IMR-90 (cell line): ENCODE results near the gene TESK2. TPM values are rescaled to one million over a fixed set of nuclear protein-coding genes. Genes with fewer than 3 reads are reported as not detected.

Source experiments
- ATAC-seq: fragments of 200-7000 bp; cut with Tn5 transposase; 2 replicates; pipeline ENCODE4 v1.9.1; 2020; ENCODE audit warnings: low read depth, mild to moderate bottlenecking, moderate library complexity
- BruUV-seq: library from RNA; stranded (reverse); fragments of 400-500 nt; replicated peaks from 2 replicates; lab custom pipeline; 2021; lab: Mats Ljungman, UMichigan
- CTCF ChIA-PET: fragments of 300-600 bp; formaldehyde crosslinking; extraction: SDS; loops from one replicate; lab custom pipeline; 2021; ENCODE audit warnings: antibody characterized with exemption; lab: Yijun Ruan, JAX
- POLR2A ChIA-PET: fragments of 300-600 bp; sonication (Branson Sonifier 250); formaldehyde crosslinking; loops from one replicate; lab custom pipeline; 2022; ENCODE audit warnings: antibody characterized with exemption; ENCODE audit not compliant: unreplicated experiment; lab: Charles Lee
- DNase-seq: peaks from one replicate; pipeline ENCODE4 v3.0.0; 2013
- H2AFZ ChIP-seq: replicated peaks from 2 replicates; pipeline ENCODE3; 2013; ENCODE audit warnings: low read length, mild to moderate bottlenecking; ENCODE audit not compliant: poor library complexity
- H2AK5ac ChIP-seq: 2 replicates; pipeline ENCODE4 v1.6.1; 2013; ENCODE audit warnings: low read depth, low read length, inconsistent platforms
- H2AK9ac ChIP-seq: replicated peaks from 2 replicates; pipeline ENCODE3; 2013; ENCODE audit warnings: mild to moderate bottlenecking, low read depth, low read length, moderate library complexity; ENCODE audit not compliant: poor library complexity
- H2BK120ac ChIP-seq: 2 replicates; pipeline ENCODE4 v1.6.1; 2013; ENCODE audit warnings: low read depth, low read length, inconsistent platforms
- H2BK15ac ChIP-seq: 3 replicates; pipeline ENCODE4 v1.6.1; 2013; ENCODE audit warnings: low read depth, low read length, inconsistent platforms
- H2BK20ac ChIP-seq: 2 replicates; pipeline ENCODE4 v1.6.1; 2013; ENCODE audit warnings: low read depth, mild to moderate bottlenecking, inconsistent platforms, low read length, moderate library complexity
- H2BK5ac ChIP-seq: 2 replicates; pipeline ENCODE4 v1.6.1; 2013; ENCODE audit warnings: mild to moderate bottlenecking, low read depth, low read length, inconsistent platforms; ENCODE audit not compliant: poor library complexity, severe bottlenecking
- H3K14ac ChIP-seq: replicated peaks from 2 replicates; pipeline ENCODE4 v1.6.1; 2013; ENCODE audit warnings: low read depth, low read length, inconsistent platforms
- H3K18ac ChIP-seq: 2 replicates; pipeline ENCODE4 v1.6.1; 2013; ENCODE audit warnings: low read depth, low read length, control low read depth
- H3K23ac ChIP-seq: 2 replicates; pipeline ENCODE4 v1.6.1; 2013; ENCODE audit warnings: low read depth, low read length, inconsistent platforms
- H3K27ac ChIP-seq: 2 replicates; pipeline ENCODE4 v1.5.1; 2013; ENCODE audit warnings: mild to moderate bottlenecking, control low read depth, low read length; ENCODE audit not compliant: insufficient read depth
- H3K27me3 ChIP-seq: 2 replicates; pipeline ENCODE4 v1.6.1; 2013; ENCODE audit warnings: low read length; ENCODE audit not compliant: control insufficient read depth, insufficient read depth
- H3K36me3 ChIP-seq: 2 replicates; pipeline ENCODE4 v1.6.1; 2013; ENCODE audit warnings: low read length, mixed read lengths; ENCODE audit not compliant: control insufficient read depth, insufficient read depth
- H3K4ac ChIP-seq: 2 replicates; pipeline ENCODE4 v1.6.1; 2013; ENCODE audit warnings: low read depth, low read length, inconsistent platforms
- H3K4me1 ChIP-seq: 2 replicates; pipeline ENCODE4 v1.6.1; 2013; ENCODE audit warnings: low read length, mixed read lengths; ENCODE audit not compliant: control insufficient read depth, insufficient read depth
- H3K4me2 ChIP-seq: 2 replicates; pipeline ENCODE4 v1.6.1; 2013; ENCODE audit warnings: low read depth, mild to moderate bottlenecking, control low read depth, low read length, moderate library complexity
- H3K4me3 ChIP-seq: 2 replicates; pipeline ENCODE4 v1.5.1; 2013; ENCODE audit warnings: low read depth, mild to moderate bottlenecking, control low read depth, low read length, moderate library complexity; ENCODE audit not compliant: insufficient read depth
- H3K56ac ChIP-seq: 2 replicates; pipeline ENCODE4 v1.6.1; 2013; ENCODE audit warnings: low read length, inconsistent platforms; ENCODE audit not compliant: insufficient read depth; ENCODE audit errors: extremely low read depth
- H3K79me1 ChIP-seq, 2 experiments: 2 replicates each; pipeline ENCODE4 v1.6.1; 2013; ENCODE audit warnings: low read length in 2 of 2, inconsistent platforms in 1 of 2, low read depth in 1 of 2
- H3K9ac ChIP-seq: 2 replicates; pipeline ENCODE4 v1.6.1; 2013; ENCODE audit warnings: low read depth, low read length, control low read depth
- H3K9me1 ChIP-seq: 2 replicates; pipeline ENCODE4 v1.6.1; 2013; ENCODE audit warnings: low read length, inconsistent platforms; ENCODE audit not compliant: insufficient read depth
- H3K9me3 ChIP-seq: 2 replicates; pipeline ENCODE4 v1.6.1; 2013; ENCODE audit warnings: low read length; ENCODE audit not compliant: control insufficient read depth, insufficient read depth
- H4K20me1 ChIP-seq: 2 replicates; pipeline ENCODE4 v1.6.1; 2013; ENCODE audit warnings: low read length, inconsistent platforms; ENCODE audit not compliant: insufficient read depth
- H4K5ac ChIP-seq: 2 replicates; pipeline ENCODE4 v1.6.1; 2013; ENCODE audit warnings: mild to moderate bottlenecking, low read depth, low read length, control low read depth
- H4K8ac ChIP-seq, 2 experiments: 2 replicates each; pipeline ENCODE4 v1.6.1; 2013; ENCODE audit warnings: low read depth in 2 of 2, low read length in 2 of 2, control low read depth in 1 of 2, inconsistent platforms in 1 of 2
- H4K91ac ChIP-seq: 2 replicates; pipeline ENCODE4 v1.6.1; 2013; ENCODE audit warnings: low read depth, low read length, inconsistent platforms; ENCODE audit not compliant: insufficient read depth
- FOS ChIP-seq: fragments of 150-350 bp; IDR thresholded peaks from 2 replicates; pipeline ENCODE4 v1.6.1; 2016; ENCODE audit warnings: low read depth, low read length
- WGBS, 2 experiments: methylation state at CpG; one replicate each; pipeline versions ENCODE4 v1.1.5 to v1.1.7; 2013; ENCODE audit warnings: missing lambda C conversion rate in 2 of 2; ENCODE audit not compliant: insufficient read length in 1 of 2; ENCODE audit errors: extremely low coverage in 2 of 2; 5-methylcytosine and 5-hydroxymethylcytosine counted together
- dilution Hi-C: fragments of 300-500 bp; cut with HindIII; formaldehyde crosslinking; loops from one replicate; pipeline ENCODE4 v1.14.3; 2018; ENCODE audit warnings: low sequenced_read_pairs; ENCODE audit not compliant: unreplicated experiment
- in situ Hi-C: fragments of 300-500 bp; cut with MboI; formaldehyde crosslinking; loops from 3 replicates; pipeline ENCODE4 v1.14.3; 2019; ENCODE audit warnings: low sequenced_read_pairs, inconsistent platforms, mixed read lengths
- intact Hi-C: fragments of 100-400 bp; cut with micrococcal nuclease; formaldehyde crosslinking; loops from 2 replicates; pipeline ENCODE4 v1.10.0; 2022
- polyA plus RNA-seq, 3 experiments: library from polyadenylated mRNA; depleted of rRNA; stranded (reverse); fragments of >200 nt; gene quantifications; 2 replicates each; pipeline ENCODE4 v1.2.3, GENCODE V29; 2012; ENCODE audit warnings: low replicate concordance in 1 of 3
- total RNA-seq: library from RNA; depleted of rRNA; stranded (reverse); fragments of >200 nt; gene quantifications from 2 replicates; pipeline ENCODE4 v1.2.3, GENCODE V29; 2012

The TESK2 gene
- total and polyA plus RNA-seq, 2 of the 4 experiments (the other 2 are of a cell fraction) = 0.90 to 1.3 TPM

DNA sequence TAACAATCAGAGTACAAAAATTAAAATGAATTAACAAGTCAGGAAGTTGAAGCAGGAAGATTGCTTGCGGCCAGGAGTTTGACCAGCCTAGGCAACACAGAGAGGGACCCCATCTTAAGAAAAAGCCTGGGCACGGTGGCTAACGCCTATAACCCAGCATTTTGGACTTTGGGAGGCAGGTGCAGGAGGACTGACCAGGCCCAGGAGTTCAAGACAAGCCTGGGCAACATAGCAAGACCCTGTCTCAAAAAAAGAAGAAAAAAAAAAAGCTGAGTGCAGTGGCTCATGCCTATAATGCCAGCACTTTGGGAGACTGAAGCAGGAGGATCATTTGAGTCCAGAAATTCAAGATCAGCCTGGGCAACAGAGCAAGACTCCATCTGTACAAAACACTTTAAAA is 38.5 kb downstream of the TESK2 start:
- no TSS peak for BruUV-seq
- dilution Hi-C loops = no loop called here

More for the DNA sequence above, 38.5 kb downstream of the TESK2 start:
- Histone ChIP-seq H3K36me3 (no peaks in the 10 kb centered on the region), H3K4me1 (peaks cover 2% of the 10 kb centered on the region; the same call in 1 of the 2 replicates), H3K18ac (no peak overlapping the region), H3K14ac (no peak overlapping the region), H3K79me1 (no peaks in the 10 kb centered on the region), H3K9me3 (no peaks in the 10 kb centered on the region), H3K56ac (no peak overlapping the region), H2AFZ (no peak overlapping the region), H2BK15ac (no peak overlapping the region), H3K9me1 (no peaks in the 10 kb centered on the region), H2BK5ac (no peak overlapping the region), H3K4me2 (no peak overlapping the region), H3K27me3 (no peaks in the 10 kb centered on the region), H2BK20ac (no peak overlapping the region), H4K5ac (no peak overlapping the region), H4K91ac (no peak overlapping the region), H3K23ac (no peak overlapping the region), H3K4ac (no peak overlapping the region), H2AK5ac (no peak overlapping the region), H2AK9ac (no peak overlapping the region), H4K20me1 (no peaks in the 10 kb centered on the region), H3K4me3 (no peak overlapping the region), H3K9ac (no peak overlapping the region), H2BK120ac (no peak overlapping the region), H4K8ac (no peak overlapping the region), H3K27ac (no peak overlapping the region)
- WGBS, 2 experiments = 54% methylated on average over 3 of the region's 3 CpGs; no CpG with 5 or more reads in 1 of the 2 experiments
- ChIA-PET POLR2A (no interaction called here), CTCF (interaction anchor here (0.6 kb wide), 1 partner anchor 567 kb away, joined by 5 read pairs; no protein-coding TSS in a partner anchor)
- intact Hi-C loops (no loop called here), in situ Hi-C loops (no loop called here)
- ATAC-seq = no peak
- no peak for DNase-seq
- no peak for TF ChIP-seq FOS
